Karpas-422 (cell line): Measurements from ENCODE around the gene OTOGL. TPM values are rescaled to one million over a fixed set of nuclear protein-coding genes. Genes with fewer than 3 reads are reported as not detected.

Experiments used
- DNase-seq: peaks from one replicate; pipeline ENCODE4 v3.0.0-alpha.2; 2015
- H2AFZ ChIP-seq: fragments of 200-600 bp; sonication (generic); 2 replicates; pipeline ENCODE4 v1.6.1; 2014; ENCODE audit warnings: antibody characterized with exemption, low read length, mixed read lengths
- H3K27ac ChIP-seq: fragments of 200-600 bp; sonication (generic); 2 replicates; pipeline ENCODE4 v1.5.1; 2014; ENCODE audit warnings: mild to moderate bottlenecking, low read length, moderate library complexity
- H3K27me3 ChIP-seq: fragments of 200-600 bp; sonication (generic); 2 replicates; pipeline ENCODE4 v1.6.1; 2014; ENCODE audit warnings: low read length, mixed read lengths
- H3K36me3 ChIP-seq: fragments of 200-600 bp; sonication (generic); 2 replicates; pipeline ENCODE4 v1.6.1; 2014; ENCODE audit warnings: low read length, mixed read lengths; ENCODE audit not compliant: insufficient read depth
- H3K4me1 ChIP-seq: fragments of 200-600 bp; sonication (generic); 2 replicates; pipeline ENCODE4 v1.6.1; 2014; ENCODE audit warnings: mild to moderate bottlenecking, low read length, mixed read lengths
- H3K4me2 ChIP-seq: fragments of 200-600 bp; sonication (generic); 2 replicates; pipeline ENCODE4 v1.6.1; 2014; ENCODE audit warnings: low read length, low read depth, mild to moderate bottlenecking; ENCODE audit not compliant: poor library complexity, severe bottlenecking
- H3K4me3 ChIP-seq: fragments of 200-600 bp; sonication (generic); 2 replicates; pipeline ENCODE4 v1.5.1; 2014; ENCODE audit warnings: mild to moderate bottlenecking, antibody characterized with exemption, low read length, mixed read lengths
- H3K79me2 ChIP-seq: fragments of 200-600 bp; sonication (generic); 2 replicates; pipeline ENCODE4 v1.6.1; 2014; ENCODE audit warnings: mild to moderate bottlenecking, low read length, mixed read lengths
- H3K9ac ChIP-seq: fragments of 200-600 bp; sonication (generic); 2 replicates; pipeline ENCODE4 v1.6.0; 2014; ENCODE audit warnings: low read length
- H3K9me2 ChIP-seq: fragments of 200-600 bp; sonication (generic), shearing (Covaris generic); replicated peaks from 2 replicates; pipeline ENCODE4 v1.6.0; 2014; ENCODE audit warnings: mild to moderate bottlenecking, low read length, moderate library complexity; ENCODE audit not compliant: insufficient read depth
- H3K9me3 ChIP-seq: fragments of 300-700, 200-600 bp; sonication (generic); 2 replicates; pipeline ENCODE4 v1.6.1; 2014; ENCODE audit warnings: low read length, mixed read lengths
- H4K20me1 ChIP-seq: fragments of 200-600 bp; sonication (generic); 2 replicates; pipeline ENCODE4 v1.6.1; 2014; ENCODE audit warnings: mild to moderate bottlenecking, antibody characterized with exemption, low read length, low read depth; ENCODE audit not compliant: insufficient read depth
- total RNA-seq: library from RNA; depleted of rRNA; stranded (reverse); fragments of >200 nt; shearing (Covaris generic); gene quantifications from 2 replicates; pipeline ENCODE4 v1.2.3, GENCODE V29; 2014; ENCODE audit warnings: low replicate concordance

The OTOGL gene
- total RNA-seq, 1 experiment from 2014 or later = not detected

DNA sequence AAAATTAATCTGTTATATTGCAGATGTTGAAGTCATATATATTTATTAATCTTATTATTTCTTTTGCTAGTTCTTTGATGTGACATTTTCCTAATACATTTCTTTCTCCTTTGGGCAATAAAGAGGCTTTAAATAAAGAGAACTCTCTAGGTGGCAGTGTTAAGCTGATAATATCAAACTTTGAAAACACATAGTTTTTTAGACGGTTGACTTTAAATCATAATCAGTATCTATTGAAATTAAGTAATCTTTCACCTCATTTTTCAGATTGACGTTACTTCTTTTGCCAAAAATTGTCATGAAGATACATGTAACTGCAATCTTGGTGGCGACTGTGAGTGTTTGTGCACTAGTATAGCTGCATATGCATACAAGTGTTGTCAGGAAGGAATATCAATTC lies 213.9 kb downstream of the OTOGL start:
- H3K36me3 ChIP-seq = no peaks in the 10 kb centered on the region
- no peak overlapping the region for H3K27ac ChIP-seq
- H3K9me2 ChIP-seq = no peaks in the 10 kb centered on the region
- H3K9me3 ChIP-seq = no peaks in the 10 kb centered on the region
- no peaks in the 10 kb centered on the region for H3K4me1 ChIP-seq
- no peak overlapping the region for H3K9ac ChIP-seq
- no peak for DNase-seq
- H4K20me1 ChIP-seq = no peaks in the 10 kb centered on the region
- no peaks in the 10 kb centered on the region for H3K79me2 ChIP-seq
- H3K4me3 ChIP-seq = no peak overlapping the region
- H3K27me3 ChIP-seq = no peaks in the 10 kb centered on the region
- no peak overlapping the region for H2AFZ ChIP-seq
- H3K4me2 ChIP-seq = no peak overlapping the region

DNA sequence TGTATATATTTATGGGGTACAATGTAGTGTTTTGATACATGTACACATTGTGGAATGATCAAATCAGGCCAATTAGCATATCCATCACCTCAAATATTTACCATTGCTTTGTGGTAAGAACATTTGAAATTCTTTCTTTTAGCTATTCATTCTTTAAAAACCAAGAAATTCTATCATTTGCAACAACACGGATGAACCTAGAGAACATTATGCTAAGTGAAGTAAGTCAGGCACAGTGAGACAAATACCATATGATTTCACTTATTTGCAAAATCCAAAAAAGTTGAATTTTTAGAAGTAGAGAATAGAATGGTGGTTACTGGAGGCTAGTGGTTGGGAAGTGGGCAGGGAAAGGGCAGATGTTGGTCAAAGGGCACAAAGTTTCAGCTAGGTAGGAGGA lies 215.4 kb downstream of the OTOGL start:
- no peak overlapping the region for H3K9ac ChIP-seq
- H3K4me1 ChIP-seq = no peaks in the 10 kb centered on the region
- H3K9me3 ChIP-seq = no peaks in the 10 kb centered on the region
- no peak for DNase-seq
- no peaks in the 10 kb centered on the region for H3K9me2 ChIP-seq
- H4K20me1 ChIP-seq = no peaks in the 10 kb centered on the region
- no peak overlapping the region for H3K27ac ChIP-seq
- no peak overlapping the region for H3K4me2 ChIP-seq
- H3K36me3 ChIP-seq = no peaks in the 10 kb centered on the region
- no peak overlapping the region for H3K4me3 ChIP-seq
- no peak overlapping the region for H2AFZ ChIP-seq
- H3K79me2 ChIP-seq = no peaks in the 10 kb centered on the region
- no peaks in the 10 kb centered on the region for H3K27me3 ChIP-seq

DNA sequence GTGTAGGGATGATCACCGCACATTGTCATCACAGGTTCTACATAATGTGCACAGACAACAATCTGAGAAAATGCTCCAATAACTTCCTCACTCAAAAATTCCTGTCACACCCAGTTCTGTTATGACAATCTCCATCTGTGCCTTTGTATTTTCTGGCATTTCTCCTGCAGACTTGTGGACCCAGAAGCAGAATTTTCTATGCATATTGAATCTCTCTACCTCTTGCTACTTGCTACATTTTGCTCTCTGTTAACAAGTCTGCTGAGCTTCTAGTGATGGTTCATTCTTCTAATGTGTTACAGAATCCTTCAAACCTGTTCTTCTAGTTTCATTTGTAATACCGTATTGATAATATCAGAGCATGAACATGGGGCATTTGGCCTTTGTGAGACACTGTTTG lies 216.9 kb downstream of the OTOGL start:
- no peak overlapping the region for H3K9ac ChIP-seq
- no peaks in the 10 kb centered on the region for H3K9me3 ChIP-seq
- H3K4me1 ChIP-seq = no peaks in the 10 kb centered on the region
- H2AFZ ChIP-seq = no peak overlapping the region
- H3K79me2 ChIP-seq = no peaks in the 10 kb centered on the region
- H3K36me3 ChIP-seq = no peaks in the 10 kb centered on the region
- H3K27ac ChIP-seq = no peak overlapping the region
- no peaks in the 10 kb centered on the region for H3K9me2 ChIP-seq
- no peak overlapping the region for H3K4me3 ChIP-seq
- H3K27me3 ChIP-seq = no peaks in the 10 kb centered on the region
- no peak overlapping the region for H3K4me2 ChIP-seq
- no peaks in the 10 kb centered on the region for H4K20me1 ChIP-seq
- no peak for DNase-seq

DNA sequence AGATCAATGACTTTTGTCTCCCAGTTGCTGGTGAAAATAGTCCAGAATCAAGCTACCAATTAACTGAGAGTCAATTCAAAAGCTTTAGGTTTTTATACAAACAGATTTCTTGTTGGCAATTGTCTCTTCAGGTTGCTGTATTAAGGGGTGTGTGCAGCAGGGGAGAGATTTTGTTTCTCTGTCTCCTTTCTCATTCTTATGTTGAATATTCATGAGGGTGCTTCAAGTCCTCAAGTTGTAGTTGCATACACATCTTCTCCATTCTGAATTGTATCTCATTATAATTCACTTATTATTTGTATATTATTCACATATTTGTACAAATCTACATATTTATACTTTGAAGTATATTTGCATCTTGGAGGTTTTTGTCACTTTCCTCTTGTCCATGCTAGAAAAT lies 218.0 kb downstream of the OTOGL start:
- no peaks in the 10 kb centered on the region for H4K20me1 ChIP-seq
- H3K4me3 ChIP-seq = no peak overlapping the region
- H2AFZ ChIP-seq = no peak overlapping the region
- H3K79me2 ChIP-seq = no peaks in the 10 kb centered on the region
- H3K4me2 ChIP-seq = no peak overlapping the region
- H3K9me2 ChIP-seq = no peaks in the 10 kb centered on the region
- H3K9me3 ChIP-seq = no peaks in the 10 kb centered on the region
- no peak overlapping the region for H3K9ac ChIP-seq
- H3K27me3 ChIP-seq = no peaks in the 10 kb centered on the region
- H3K4me1 ChIP-seq = no peaks in the 10 kb centered on the region
- H3K27ac ChIP-seq = no peak overlapping the region
- DNase-seq = no peak
- no peaks in the 10 kb centered on the region for H3K36me3 ChIP-seq

DNA sequence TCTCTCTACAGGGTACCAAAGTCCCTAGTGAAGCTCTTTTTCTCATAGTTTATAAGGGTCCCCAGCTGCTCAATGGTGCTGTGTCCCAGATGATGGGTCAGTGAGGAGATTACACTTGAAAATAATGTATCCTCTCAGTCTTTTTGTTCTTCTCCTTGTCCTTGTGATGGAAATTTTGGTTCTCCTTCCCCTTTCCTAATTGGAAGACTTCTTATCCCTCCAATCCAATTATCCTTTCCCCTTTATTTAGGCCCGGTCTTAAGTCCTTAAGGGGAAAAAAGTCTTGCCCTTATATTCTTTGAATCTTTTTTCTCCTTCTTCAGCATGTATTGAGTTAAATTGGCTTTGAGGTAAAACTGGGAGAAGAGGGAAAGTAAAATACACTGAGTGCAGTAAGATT lies 218.6 kb downstream of the OTOGL start:
- H3K4me3 ChIP-seq = no peak overlapping the region
- no peak overlapping the region for H3K27ac ChIP-seq
- no peak overlapping the region for H3K4me2 ChIP-seq
- H3K36me3 ChIP-seq = no peaks in the 10 kb centered on the region
- no peak overlapping the region for H3K9ac ChIP-seq
- no peaks in the 10 kb centered on the region for H3K4me1 ChIP-seq
- DNase-seq = no peak
- no peaks in the 10 kb centered on the region for H3K9me3 ChIP-seq
- no peaks in the 10 kb centered on the region for H4K20me1 ChIP-seq
- H3K9me2 ChIP-seq = no peaks in the 10 kb centered on the region
- H3K27me3 ChIP-seq = no peaks in the 10 kb centered on the region
- no peak overlapping the region for H2AFZ ChIP-seq
- no peaks in the 10 kb centered on the region for H3K79me2 ChIP-seq

DNA sequence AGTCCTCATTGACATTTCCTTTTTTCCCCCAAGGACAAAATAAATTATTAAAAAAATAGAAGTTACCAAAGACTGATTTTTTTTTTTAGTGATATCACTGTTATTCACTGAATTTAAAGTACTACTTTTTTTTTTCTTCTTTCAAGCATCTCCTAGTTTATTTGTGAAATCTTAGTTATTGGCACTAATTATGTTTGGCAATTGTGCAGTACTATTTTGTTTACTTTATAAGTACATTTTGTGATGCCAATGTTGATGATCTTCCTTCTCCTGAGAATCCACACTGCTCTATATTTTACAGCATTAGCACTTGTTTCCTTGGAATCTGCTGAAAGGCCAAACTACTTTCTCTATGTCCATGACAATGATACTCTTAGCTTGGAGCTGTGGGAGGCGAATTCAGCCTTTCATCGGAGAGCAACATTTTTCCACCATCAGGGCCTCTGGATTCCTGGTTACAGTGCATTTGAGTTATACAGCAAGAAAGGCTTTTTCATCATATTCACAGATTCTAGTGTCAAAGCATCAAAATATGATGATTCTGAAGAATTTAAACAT lies 220.9 kb downstream of the OTOGL start:
- no peak overlapping the region for H2AFZ ChIP-seq
- no peaks in the 10 kb centered on the region for H3K79me2 ChIP-seq
- H3K4me2 ChIP-seq = no peak overlapping the region
- no peaks in the 10 kb centered on the region for H4K20me1 ChIP-seq
- H3K27ac ChIP-seq = no peak overlapping the region
- no peaks in the 10 kb centered on the region for H3K36me3 ChIP-seq
- no peak for DNase-seq
- H3K9me2 ChIP-seq = no peaks in the 10 kb centered on the region
- H3K9ac ChIP-seq = no peak overlapping the region
- no peaks in the 10 kb centered on the region for H3K4me1 ChIP-seq
- H3K9me3 ChIP-seq = no peaks in the 10 kb centered on the region
- no peak overlapping the region for H3K4me3 ChIP-seq
- no peaks in the 10 kb centered on the region for H3K27me3 ChIP-seq

DNA sequence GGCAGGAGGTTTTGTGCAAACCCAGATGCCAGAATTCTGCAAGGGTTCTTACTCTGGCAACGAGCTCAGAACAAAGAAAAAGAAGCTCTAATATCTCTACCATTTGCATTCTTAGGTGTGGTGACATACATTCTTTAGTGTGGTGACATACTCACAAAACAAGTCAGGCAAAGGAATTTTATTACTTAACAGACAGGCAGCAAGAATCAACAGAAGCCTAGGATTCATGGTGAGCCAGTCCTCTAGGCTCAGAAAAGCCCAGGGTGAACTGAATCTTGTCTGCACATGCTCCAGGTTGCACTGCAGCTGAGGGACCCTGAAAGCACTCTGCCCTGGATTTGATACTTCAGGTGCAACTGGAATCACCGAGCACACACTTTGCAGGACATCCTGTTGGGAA lies 222.3 kb downstream of the OTOGL start:
- Histone ChIP-seq H3K9me3 (no peaks in the 10 kb centered on the region), H3K36me3 (no peaks in the 10 kb centered on the region), H3K27me3 (no peaks in the 10 kb centered on the region), H2AFZ (no peak overlapping the region), H3K4me1 (no peaks in the 10 kb centered on the region), H4K20me1 (no peaks in the 10 kb centered on the region), H3K4me2 (no peak overlapping the region), H3K9me2 (no peaks in the 10 kb centered on the region), H3K4me3 (no peak overlapping the region), H3K9ac (no peak overlapping the region), H3K27ac (no peak overlapping the region), H3K79me2 (no peaks in the 10 kb centered on the region)
- no peak for DNase-seq

DNA sequence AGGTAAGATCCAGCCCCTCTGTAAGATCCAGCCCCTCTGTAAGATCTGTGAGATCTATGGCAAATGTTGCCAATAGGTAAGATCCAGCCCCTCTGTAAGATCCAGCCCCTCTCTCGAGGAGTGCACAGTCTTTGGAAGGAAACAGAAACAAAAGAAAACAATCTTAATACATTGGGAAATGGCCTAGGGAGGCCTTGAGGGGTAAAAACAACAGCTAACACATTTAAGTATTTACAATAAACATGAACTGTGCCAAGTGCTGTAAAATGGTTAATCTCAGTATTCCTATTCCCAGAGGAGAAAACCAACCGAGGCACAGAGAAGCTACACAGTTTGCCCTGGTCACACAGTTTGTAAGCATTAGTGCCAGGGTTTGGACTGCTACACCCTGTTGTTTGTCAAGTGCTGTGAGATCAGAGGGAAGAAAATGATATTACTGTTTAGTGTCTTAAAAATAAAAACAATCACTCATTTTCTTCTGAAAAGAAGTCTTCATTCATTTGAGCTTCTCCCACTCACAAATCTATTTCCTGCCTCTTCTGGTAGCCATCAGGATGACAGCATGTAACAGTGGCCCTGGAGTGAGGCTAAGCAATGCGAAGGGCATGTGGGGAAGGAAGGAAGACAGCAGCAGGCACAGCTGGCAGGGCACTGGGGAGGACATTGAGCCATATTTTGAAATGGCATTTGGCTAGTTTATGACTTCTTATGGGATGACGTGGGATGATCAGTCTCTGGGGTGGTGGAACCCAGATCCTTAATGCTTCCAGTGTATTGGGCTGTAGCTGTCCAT lies 226.0 kb downstream of the OTOGL start:
- H3K4me3 ChIP-seq = no peak overlapping the region
- H3K4me2 ChIP-seq = no peak overlapping the region
- H3K79me2 ChIP-seq = no peaks in the 10 kb centered on the region
- H3K36me3 ChIP-seq = no peaks in the 10 kb centered on the region
- H3K9me3 ChIP-seq = no peaks in the 10 kb centered on the region
- no peak overlapping the region for H3K9ac ChIP-seq
- no peaks in the 10 kb centered on the region for H3K9me2 ChIP-seq
- H3K27ac ChIP-seq = no peak overlapping the region
- H3K4me1 ChIP-seq = no peaks in the 10 kb centered on the region
- H3K27me3 ChIP-seq = no peaks in the 10 kb centered on the region
- H2AFZ ChIP-seq = no peak overlapping the region
- no peak for DNase-seq
- H4K20me1 ChIP-seq = no peaks in the 10 kb centered on the region
